HG03159 (cell line): ENCODE data around the gene TRAF1.

Experiments
- ATAC-seq: cut with Tn5 transposase; IDR thresholded peaks from one replicate; pipeline ENCODE4 v1.9.1; 2021; ENCODE audit warnings: mild to moderate bottlenecking, moderate library complexity; ENCODE audit not compliant: unreplicated experiment

Gene TRAF1

DNA sequence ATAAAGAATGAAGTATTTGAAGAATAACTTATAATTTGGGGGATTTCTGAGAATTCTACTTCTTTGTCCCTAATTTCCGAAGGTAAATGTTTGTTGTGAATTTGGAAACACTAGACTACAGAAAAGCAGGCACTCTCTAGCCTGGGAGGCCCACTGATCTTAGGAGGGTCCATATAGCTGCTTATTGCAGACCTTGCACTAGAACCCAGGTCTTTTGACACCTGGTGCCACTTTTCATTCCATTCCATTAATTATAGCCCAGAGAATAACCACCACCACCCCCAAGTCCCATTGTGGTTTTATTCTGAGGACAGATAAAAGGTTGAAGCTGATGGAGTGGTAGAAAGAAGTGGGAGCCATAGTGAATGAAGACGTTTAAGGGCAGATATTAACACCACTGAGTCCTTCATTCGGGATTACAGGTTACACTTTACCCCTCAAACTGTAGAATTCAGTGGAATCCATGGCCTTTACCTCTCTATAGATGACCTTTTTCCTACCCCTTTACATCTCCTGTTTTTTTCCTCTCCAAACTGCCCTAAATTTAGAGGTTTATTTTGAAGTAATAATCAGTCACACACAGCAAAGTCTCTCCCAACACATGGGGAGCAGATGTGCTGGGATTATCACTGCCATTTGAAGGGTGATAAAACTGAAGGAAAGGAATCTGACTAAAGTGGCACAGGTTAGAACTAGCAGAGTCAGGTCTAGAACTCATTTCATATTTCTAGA, 71.8 kb downstream of the TRAF1 start:
- no peak for ATAC-seq

DNA sequence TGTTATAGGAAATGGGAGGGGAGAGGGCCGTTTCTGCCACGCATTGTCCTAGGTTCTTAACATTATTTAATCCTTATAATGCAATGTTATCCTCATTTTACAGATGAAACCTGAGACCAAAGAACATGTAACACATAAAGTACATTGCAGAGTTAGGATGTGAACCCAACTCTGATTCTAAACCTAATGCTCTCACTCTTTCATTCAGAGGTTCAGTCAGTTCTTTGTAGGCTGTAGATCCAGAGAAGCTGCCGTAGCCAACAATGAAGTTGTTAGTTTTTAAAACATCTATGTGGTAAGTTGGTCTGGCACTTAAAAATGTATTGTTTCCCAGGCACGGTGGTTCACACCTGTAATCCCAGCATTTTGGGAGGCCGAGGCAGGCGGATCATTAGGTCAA, 73.4 kb downstream of the TRAF1 start:
- no peak for ATAC-seq
